Coronary artery (tissue), 2 donors: ENCODE data around the gene CNKSR1.

Source experiments
- DNase-seq: peaks from one replicate; pipeline ENCODE4 v3.0.0-alpha.2; 2017; ENCODE audit warnings: low spot score
- H3K27ac ChIP-seq, 2 donors: fragments of 200-600 bp; sonication (generic); one replicate each; pipeline ENCODE4 v1.5.1; 2016 to 2019
- H3K4me3 ChIP-seq: fragments of 200-600 bp; sonication (generic); 2 replicates; pipeline ENCODE4 v1.5.1; 2016; ENCODE audit warnings: mild to moderate bottlenecking, moderate library complexity
- CTCF ChIP-seq: fragments of 200-600 bp; sonication (generic); IDR thresholded peaks from one replicate; pipeline ENCODE4 v1.5.1; 2019; ENCODE audit warnings: antibody characterized with exemption

The CNKSR1 gene

DNA sequence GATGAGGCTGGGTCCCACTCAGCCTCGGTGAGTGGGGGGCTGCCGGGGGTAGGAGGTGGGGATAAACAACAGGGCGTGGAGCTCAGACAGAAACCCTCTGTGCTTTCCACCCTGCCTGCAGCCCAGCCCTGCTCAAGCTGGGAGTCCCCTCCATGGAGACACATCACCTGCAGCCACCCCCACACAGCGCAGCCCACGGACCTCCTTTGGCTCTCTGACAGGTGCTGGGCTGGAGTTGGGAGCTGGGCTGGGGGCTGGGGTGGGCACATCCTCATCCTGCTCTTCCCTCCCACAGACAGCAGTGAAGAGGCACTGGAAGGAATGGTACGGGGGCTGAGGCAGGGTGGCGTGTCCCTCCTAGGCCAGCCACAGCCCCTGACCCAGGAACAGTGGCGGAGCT is 11.2 kb downstream of the CNKSR1 start:
- no peak overlapping the region for H3K4me3 ChIP-seq
- TF ChIP-seq CTCF = no peak
- DNase-seq = no peak
- no peak overlapping the region for H3K27ac ChIP-seq

GRCh38 chr1:26189331-26189730 is 12.0 kb downstream of the CNKSR1 start:
- no peak overlapping the region for H3K27ac ChIP-seq
- no peak for DNase-seq
- no peak overlapping the region for H3K4me3 ChIP-seq
- TF ChIP-seq CTCF = no peak

DNA sequence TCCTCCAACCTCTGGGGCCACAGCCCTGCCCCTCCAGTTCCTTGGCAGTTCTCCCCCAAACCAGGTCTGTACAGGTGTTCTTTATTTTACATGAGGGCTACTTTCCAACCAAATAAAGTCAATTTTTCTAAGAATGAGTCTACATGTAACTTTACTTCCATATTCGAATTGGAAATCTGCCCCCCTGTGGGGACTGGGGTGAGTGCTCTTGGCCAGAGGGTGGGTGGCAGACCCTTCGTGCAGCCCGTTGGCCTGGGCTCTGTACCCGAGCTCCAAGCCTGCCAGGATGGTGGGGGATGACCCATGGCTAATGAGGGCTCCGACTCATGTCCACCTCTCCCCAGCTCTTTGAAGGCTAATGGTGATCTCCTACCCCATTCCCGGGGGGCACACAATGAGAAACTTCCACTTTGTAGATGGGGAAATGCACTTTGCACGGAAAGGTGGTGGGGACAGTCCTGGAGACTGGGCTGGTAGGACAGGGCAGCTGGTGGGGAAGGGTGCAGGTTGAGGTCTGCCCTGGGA is 12.5 kb downstream of the CNKSR1 start:
- Histone ChIP-seq H3K27ac (no peak overlapping the region), H3K4me3 (no peak overlapping the region)
- DNase-seq = no peak
- TF ChIP-seq CTCF = no peak

GRCh38 chr1:26190373-26190987 is 13.2 kb downstream of the CNKSR1 start, which contains the start of gene CATSPER4:
Gene CATSPER4, plus strand, starts transcription at chr1:26190602. Its CDS starts 26 bp downstream, at chr1:26190628.
- Histone ChIP-seq H3K4me3 (no peak within 1 kb of the TSS), H3K27ac (no peak within 1 kb of the TSS)
- TF ChIP-seq CTCF = no peak
- DNase-seq = no peak

DNA sequence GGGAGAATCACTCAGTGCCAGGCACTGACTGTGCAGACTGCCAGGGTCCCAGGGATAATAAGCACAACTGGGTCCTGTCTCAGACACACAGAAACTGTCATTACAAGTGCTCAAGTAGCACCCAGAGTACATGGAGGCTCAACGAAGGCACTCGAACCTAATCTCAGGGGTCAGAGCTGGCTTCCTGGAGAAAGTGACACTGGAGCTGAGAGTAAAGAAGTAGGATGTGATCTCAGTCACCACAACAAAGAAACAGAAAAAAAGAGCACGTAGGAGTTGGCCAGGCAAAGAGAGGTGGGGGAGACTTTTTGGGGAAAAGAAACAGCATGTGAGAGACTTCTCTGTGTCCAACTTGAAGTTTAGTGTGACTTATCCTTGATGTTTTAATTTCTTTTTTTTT is 14.4 kb downstream of the CNKSR1 start:
- no peak for DNase-seq
- no peak overlapping the region for H3K27ac ChIP-seq
- TF ChIP-seq CTCF = no peak
- H3K4me3 ChIP-seq = no peak overlapping the region

GRCh38 chr1:26195805-26196204 is 18.5 kb downstream of the CNKSR1 start:
- no peak for TF ChIP-seq CTCF
- no peak overlapping the region for H3K27ac ChIP-seq
- no peak for DNase-seq
- no peak overlapping the region for H3K4me3 ChIP-seq

- no peak for TF ChIP-seq CTCF
- no peak for DNase-seq
- Histone ChIP-seq H3K27ac (no peak overlapping the region), H3K4me3 (no peak overlapping the region)
Observed at GRCh38 chr1:26197301-26197700, 20.0 kb downstream of the CNKSR1 start.
